ENCODE data around the gene CBLC. TPM values are rescaled to one million over a fixed set of nuclear protein-coding genes. Genes with fewer than 3 reads are reported as not detected.
A peak's percentile ranks its signal among the peaks of the same experiment; 100 is the strongest.

Gene CBLC
- total and polyA plus RNA-seq, 7 experiments from 2014 or later = not detected

- H3K27me3 ChIP-seq (ENCODE audit: control insufficient read depth in 2 of 2, insufficient read depth in 2 of 2, low read length in 2 of 2) = no peaks in the 10 kb centered on the region
- intact Hi-C loops (cut with micrococcal nuclease) = no loop called here
- H3K27me3 Mint-ChIP-seq = no peaks in the 10 kb centered on the region
- ATAC-seq = no peak
- peaks cover 0 to 26% (median 13%) of the 10 kb centered on the region in 7 donors for H3K4me1 Mint-ChIP-seq
- H3K9me3 Mint-ChIP-seq = no peaks in the 10 kb centered on the region
- CTCF ChIA-PET = interaction anchor here (0.7 to 1.2 kb wide), 2 partner anchors 9 to 57 kb away, joined by 3 to 5 read pairs; no protein-coding TSS in a partner anchor
- H3K27ac ChIP-seq (ENCODE audit: low read depth, low read length) = no peak overlapping the region
- H3K36me3 Mint-ChIP-seq = no peaks in the 10 kb centered on the region
- no peak overlapping the region for H3K4me3 ChIP-seq (ENCODE audit: low read length)
- no peak for DNase-seq
- H3K27ac Mint-ChIP-seq = peak overlapping the region in 4 of 9 donors; percentile 28 to 83 (median 56)
- H3K4me1 ChIP-seq (ENCODE audit: control insufficient read depth in 2 of 2, insufficient read depth in 2 of 2, low read length in 2 of 2) = peaks cover 0 to 8% of the 10 kb centered on the region in 2 donors
- H3K4me3 Mint-ChIP-seq = peak overlapping the region in 1 of 10 donors; percentile 60
- no peaks in the 10 kb centered on the region for H3K9me3 ChIP-seq (ENCODE audit: control insufficient read depth in 2 of 3, low read length in 3 of 3)
- POLR2A ChIA-PET = interaction anchor here (0.6 kb wide), 1 partner anchor 107 kb away, joined by 3 read pairs; no protein-coding TSS in a partner anchor
- H3K36me3 ChIP-seq (ENCODE audit: control insufficient read depth in 2 of 3, insufficient read depth in 3 of 3, low read length in 3 of 3) = no peaks in the 10 kb centered on the region
Measured at GRCh38 chr19:44795398-44795987, 17.8 kb downstream of the CBLC start.

- POLR2A ChIA-PET = no interaction called here
- H3K27me3 ChIP-seq (ENCODE audit: control insufficient read depth in 2 of 2, insufficient read depth in 2 of 2, low read length in 2 of 2) = no peaks in the 10 kb centered on the region
- Mint-ChIP-seq H3K27ac (peak overlapping the region in 8 of 9 donors; percentile 17 to 83 (median 54)), H3K27me3 (no peaks in the 10 kb centered on the region), H3K4me1 (peaks cover 0 to 27% (median 13%) of the 10 kb centered on the region in 7 donors), H3K9me3 (no peaks in the 10 kb centered on the region), H3K4me3 (peak overlapping the region in 8 of 10 donors; percentile 24 to 70 (median 60)), H3K36me3 (no peaks in the 10 kb centered on the region)
- CTCF ChIA-PET = interaction anchor here (0.6 kb wide), 1 partner anchor 10 kb away, joined by 3 read pairs; no protein-coding TSS in a partner anchor
- peaks cover 0 to 8% of the 10 kb centered on the region in 2 donors for H3K4me1 ChIP-seq (ENCODE audit: control insufficient read depth in 2 of 2, insufficient read depth in 2 of 2, low read length in 2 of 2)
- intact Hi-C loops (cut with micrococcal nuclease) = no loop called here
- ATAC-seq = no peak
- no peaks in the 10 kb centered on the region for H3K9me3 ChIP-seq (ENCODE audit: control insufficient read depth in 2 of 3, low read length in 3 of 3)
- H3K4me3 ChIP-seq (ENCODE audit: low read length) = no peak overlapping the region
- DNase-seq = peak in 1 of 9 donors; percentile 13
- H3K27ac ChIP-seq (ENCODE audit: low read depth, low read length) = no peak overlapping the region
- H3K36me3 ChIP-seq (ENCODE audit: control insufficient read depth in 2 of 3, insufficient read depth in 3 of 3, low read length in 3 of 3) = no peaks in the 10 kb centered on the region
Measured at GRCh38 chr19:44796701-44797115, 19.0 kb downstream of the CBLC start.

DNA sequence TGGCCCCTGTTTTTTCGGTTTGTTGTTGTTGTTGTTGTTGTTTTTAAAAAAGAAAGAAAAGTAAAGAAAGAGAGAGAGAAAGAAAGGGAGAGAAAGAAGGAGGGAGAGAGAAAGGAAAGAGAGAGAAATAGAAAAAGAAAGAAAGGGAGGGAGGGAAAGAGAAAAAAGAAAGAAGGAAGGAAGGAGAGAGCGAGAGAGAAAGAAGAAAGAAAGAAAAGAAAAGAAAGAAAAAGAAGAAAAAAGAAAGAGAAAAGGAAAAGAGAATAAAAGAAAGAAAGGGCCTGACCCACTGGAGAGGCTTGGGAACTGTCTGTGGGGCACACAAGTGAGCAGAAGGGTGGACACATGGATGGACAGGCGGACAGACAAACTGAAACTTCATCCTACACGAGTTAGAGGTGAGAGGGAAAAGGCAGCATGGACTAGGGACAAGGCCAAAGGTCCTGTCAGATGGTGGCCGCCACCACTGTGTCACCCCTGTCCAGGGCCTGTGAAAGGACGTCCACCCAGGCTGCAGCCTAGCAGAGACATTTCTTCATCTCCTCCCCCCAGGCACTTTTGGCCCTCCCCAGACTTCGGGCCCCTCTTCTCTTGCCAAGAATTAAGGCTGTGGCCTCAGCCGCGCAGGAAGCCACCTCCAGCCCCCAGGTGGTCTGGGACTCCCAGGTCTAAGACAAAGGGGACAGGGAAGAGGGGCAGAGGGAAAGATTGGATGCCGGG, 22.1 kb downstream of the CBLC start:
- Histone ChIP-seq H3K9me3 (ENCODE audit: control insufficient read depth in 2 of 3, low read length in 3 of 3) (no peaks in the 10 kb centered on the region), H3K4me3 (ENCODE audit: low read length) (no peak overlapping the region), H3K36me3 (ENCODE audit: control insufficient read depth in 2 of 3, insufficient read depth in 3 of 3, low read length in 3 of 3) (no peaks in the 10 kb centered on the region), H3K27ac (ENCODE audit: low read depth, low read length) (no peak overlapping the region), H3K27me3 (ENCODE audit: control insufficient read depth in 2 of 2, insufficient read depth in 2 of 2, low read length in 2 of 2) (no peaks in the 10 kb centered on the region), H3K4me1 (ENCODE audit: control insufficient read depth in 2 of 2, insufficient read depth in 2 of 2, low read length in 2 of 2) (peaks cover 0 to 8% of the 10 kb centered on the region in 2 donors)
- POLR2A ChIA-PET = no interaction called here
- peaks cover 0 to 27% (median 13%) of the 10 kb centered on the region in 7 donors for H3K4me1 Mint-ChIP-seq
- no peaks in the 10 kb centered on the region for H3K27me3 Mint-ChIP-seq
- ATAC-seq (no peak), DNase-seq (no peak)
- intact Hi-C loops (cut with micrococcal nuclease) = loop anchor here in 1 of 2 donors (1.0 kb wide), 1 partner anchor 46 kb away; no protein-coding TSS in a partner anchor
- peak overlapping the region in 1 of 9 donors; percentile 73 for H3K27ac Mint-ChIP-seq
- CTCF ChIA-PET = no interaction called here
- no peaks in the 10 kb centered on the region for H3K36me3 Mint-ChIP-seq
- peaks cover 0 to 4% (median 0%) of the 10 kb centered on the region in 11 donors for H3K9me3 Mint-ChIP-seq
- peak overlapping the region in 1 of 10 donors; percentile 15 for H3K4me3 Mint-ChIP-seq

DNA sequence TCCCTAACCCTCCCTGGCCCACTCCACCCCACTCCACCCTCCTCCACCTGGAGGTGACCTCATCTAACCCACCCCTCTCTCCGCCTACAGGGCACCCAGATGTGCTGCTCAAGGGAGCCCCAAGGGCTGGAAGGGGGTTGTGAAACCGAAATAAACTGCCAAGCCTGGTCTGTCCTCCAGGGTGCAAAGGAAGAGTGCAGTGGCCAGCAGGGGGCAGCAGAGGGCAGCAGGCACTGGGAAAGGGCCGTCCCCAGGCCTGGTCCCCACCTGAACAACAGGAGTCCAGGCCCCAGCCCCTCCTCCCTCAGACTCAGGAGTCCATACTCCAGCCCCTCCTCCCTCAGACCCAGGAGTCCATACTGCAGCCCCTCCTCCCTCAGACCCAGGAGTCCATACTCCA, 22.8 kb downstream of the CBLC start:
- no peak overlapping the region for H3K4me3 Mint-ChIP-seq
- Histone ChIP-seq H3K27ac (ENCODE audit: low read depth, low read length) (no peak overlapping the region), H3K4me3 (ENCODE audit: low read length) (no peak overlapping the region), H3K27me3 (ENCODE audit: control insufficient read depth in 2 of 2, insufficient read depth in 2 of 2, low read length in 2 of 2) (no peaks in the 10 kb centered on the region), H3K36me3 (ENCODE audit: control insufficient read depth in 2 of 3, insufficient read depth in 3 of 3, low read length in 3 of 3) (no peaks in the 10 kb centered on the region), H3K9me3 (ENCODE audit: control insufficient read depth in 2 of 3, low read length in 3 of 3) (no peaks in the 10 kb centered on the region), H3K4me1 (ENCODE audit: control insufficient read depth in 2 of 2, insufficient read depth in 2 of 2, low read length in 2 of 2) (peaks cover 0 to 8% of the 10 kb centered on the region in 2 donors)
- peaks cover 0 to 8% (median 0%) of the 10 kb centered on the region in 11 donors for H3K9me3 Mint-ChIP-seq
- no peaks in the 10 kb centered on the region for H3K36me3 Mint-ChIP-seq
- ChIA-PET CTCF (no interaction called here), POLR2A (no interaction called here)
- H3K27ac Mint-ChIP-seq = no peak overlapping the region
- DNase-seq (peak; percentile 58 to 89 (median 75)), ATAC-seq (peak; percentile 99)
- intact Hi-C loops (cut with micrococcal nuclease) = loop anchor here in 1 of 2 donors (1.0 kb wide), 1 partner anchor 45 kb away; no protein-coding TSS in a partner anchor
- peaks cover 0 to 27% (median 13%) of the 10 kb centered on the region in 7 donors for H3K4me1 Mint-ChIP-seq
- no peaks in the 10 kb centered on the region for H3K27me3 Mint-ChIP-seq

DNA sequence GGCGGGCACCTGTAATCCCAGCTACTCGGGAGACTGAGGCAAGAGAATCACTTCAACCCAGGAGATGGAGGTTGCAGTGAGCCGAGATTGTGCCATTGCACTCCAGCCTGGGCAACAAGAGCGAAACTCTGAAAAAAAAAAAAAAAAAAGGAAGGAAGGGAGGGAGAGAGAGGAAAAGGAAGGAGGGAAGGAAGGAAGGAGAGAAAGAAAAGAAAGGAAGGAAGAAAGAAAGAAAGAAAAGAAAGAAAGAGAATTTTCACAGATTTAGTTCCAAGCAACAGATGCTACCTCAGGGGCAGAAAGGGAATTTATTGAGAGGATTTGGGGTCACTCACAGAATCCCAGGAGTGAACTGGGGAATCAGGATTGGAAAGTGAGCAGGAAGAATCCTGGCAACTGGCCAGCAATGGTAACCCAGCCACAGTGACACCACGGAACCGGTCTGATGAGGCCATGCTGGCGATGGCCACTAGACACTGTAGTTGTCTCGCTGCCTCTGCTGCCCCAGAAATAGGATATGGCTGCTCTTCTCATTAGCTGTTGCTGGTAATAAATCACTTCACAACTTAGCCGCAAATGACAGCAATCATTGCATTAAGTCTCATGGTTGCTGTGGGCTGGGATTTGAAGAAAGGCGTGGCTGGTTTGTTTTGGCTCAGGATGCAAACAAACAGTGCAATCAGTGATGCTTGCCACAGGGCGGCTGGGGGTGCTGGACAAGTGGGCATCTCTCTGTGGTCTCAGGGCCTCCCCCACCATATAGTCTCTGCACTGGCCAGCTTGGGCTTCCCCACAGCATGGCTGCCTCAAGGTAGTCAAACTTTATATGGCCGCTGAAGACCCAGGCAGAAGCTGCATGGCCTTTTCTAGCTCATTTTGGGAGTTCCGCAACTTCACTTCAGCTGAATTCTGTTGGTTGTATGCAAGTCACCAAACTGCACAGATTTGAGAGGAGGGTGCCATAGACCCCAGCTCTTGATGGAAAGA, 26.0 kb downstream of the CBLC start:
- H3K9me3 Mint-ChIP-seq = peaks cover 0 to 8% (median 0%) of the 10 kb centered on the region in 11 donors
- H3K36me3 ChIP-seq (ENCODE audit: control insufficient read depth in 2 of 3, insufficient read depth in 3 of 3, low read length in 3 of 3) = no peaks in the 10 kb centered on the region
- H3K4me1 Mint-ChIP-seq = peaks cover 0 to 9% (median 2%) of the 10 kb centered on the region in 7 donors
- no peaks in the 10 kb centered on the region for H3K9me3 ChIP-seq (ENCODE audit: control insufficient read depth in 2 of 3, low read length in 3 of 3)
- H3K36me3 Mint-ChIP-seq = no peaks in the 10 kb centered on the region
- no peaks in the 10 kb centered on the region for H3K4me1 ChIP-seq (ENCODE audit: control insufficient read depth in 2 of 2, insufficient read depth in 2 of 2, low read length in 2 of 2)
- H3K27ac ChIP-seq (ENCODE audit: low read depth, low read length) = no peak overlapping the region
- H3K4me3 ChIP-seq (ENCODE audit: low read length) = no peak overlapping the region
- CTCF ChIA-PET = interaction anchor here (0.7 kb wide), 1 partner anchor 9 kb away, joined by 5 read pairs; no protein-coding TSS in a partner anchor
- POLR2A ChIA-PET = no interaction called here
- DNase-seq (no peak), ATAC-seq (no peak)
- intact Hi-C loops (cut with micrococcal nuclease) = no loop called here
- no peaks in the 10 kb centered on the region for H3K27me3 ChIP-seq (ENCODE audit: control insufficient read depth in 2 of 2, insufficient read depth in 2 of 2, low read length in 2 of 2)
- H3K27ac Mint-ChIP-seq = no peak overlapping the region
- H3K27me3 Mint-ChIP-seq = peaks cover 0 to 17% (median 5%) of the 10 kb centered on the region in 5 donors
- H3K4me3 Mint-ChIP-seq = no peak overlapping the region

DNA sequence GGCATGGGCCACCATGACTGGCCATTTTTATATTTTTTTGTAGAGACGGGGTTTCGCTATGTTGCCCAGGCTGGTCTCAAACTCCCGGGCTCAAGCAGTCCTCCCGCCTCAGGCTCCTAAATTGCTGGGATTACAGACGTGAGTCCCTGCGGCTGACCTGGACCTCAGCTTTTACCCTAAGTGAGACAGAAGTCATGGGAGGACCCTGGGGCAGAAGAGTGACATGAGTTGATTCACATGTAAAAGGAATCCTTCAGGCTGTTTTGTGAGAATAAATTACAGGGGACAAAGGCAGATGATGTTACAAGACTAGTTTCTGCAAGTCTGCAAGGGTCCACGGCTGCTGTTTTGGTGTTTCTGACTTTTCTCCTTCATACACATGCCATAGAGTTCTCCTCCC, 28.6 kb downstream of the CBLC start:
- ATAC-seq (no peak), DNase-seq (no peak)
- Mint-ChIP-seq H3K4me1 (peaks cover 0 to 7% (median 0%) of the 10 kb centered on the region in 7 donors), H3K27me3 (peaks cover under 1 to 26% (median 10%) of the 10 kb centered on the region in 5 donors), H3K27ac (no peak overlapping the region), H3K9me3 (peaks cover 0 to 8% (median 0%) of the 10 kb centered on the region in 11 donors), H3K36me3 (no peaks in the 10 kb centered on the region), H3K4me3 (no peak overlapping the region)
- Histone ChIP-seq H3K36me3 (ENCODE audit: control insufficient read depth in 2 of 3, insufficient read depth in 3 of 3, low read length in 3 of 3) (no peaks in the 10 kb centered on the region), H3K27ac (ENCODE audit: low read depth, low read length) (no peak overlapping the region), H3K27me3 (ENCODE audit: control insufficient read depth in 2 of 2, insufficient read depth in 2 of 2, low read length in 2 of 2) (peaks cover 0 to 4% of the 10 kb centered on the region in 2 donors), H3K9me3 (ENCODE audit: control insufficient read depth in 2 of 3, low read length in 3 of 3) (no peaks in the 10 kb centered on the region), H3K4me1 (ENCODE audit: control insufficient read depth in 2 of 2, insufficient read depth in 2 of 2, low read length in 2 of 2) (peaks cover 0 to 7% of the 10 kb centered on the region in 2 donors), H3K4me3 (ENCODE audit: low read length) (no peak overlapping the region)
- intact Hi-C loops (cut with micrococcal nuclease) = no loop called here
- CTCF ChIA-PET = interaction anchor here (1.0 kb wide), 1 partner anchor 36 kb away, joined by 3 read pairs; no protein-coding TSS in a partner anchor
- POLR2A ChIA-PET = no interaction called here
